GM06990 (cell line): ENCODE data around the gene SLC9A8.

Source experiments
- DNase-seq: peaks from one replicate; pipeline ENCODE4 v3.0.0-alpha.2; 2011; ENCODE audit not compliant: insufficient read length; ENCODE audit errors: extremely low read depth
- H3K27me3 ChIP-seq: replicated peaks from 2 replicates; pipeline ENCODE4 v1.6.0; 2011; ENCODE audit warnings: low read length; ENCODE audit not compliant: control insufficient read depth, insufficient read depth
- H3K36me3 ChIP-seq: 2 replicates; pipeline ENCODE4 v1.5.1; 2011; ENCODE audit warnings: low read length; ENCODE audit not compliant: control insufficient read depth, insufficient read depth
- H3K4me3 ChIP-seq: replicated peaks from 2 replicates; pipeline ENCODE4 v1.5.1; 2011; ENCODE audit warnings: low read depth, mild to moderate bottlenecking, control low read depth, low read length
- TF ChIP-seq, protein P1 (sequence below): IDR thresholded peaks from 2 replicates; pipeline ENCODE4 v1.5.1; 2011; ENCODE audit warnings: low read length, control low read depth, mild to moderate bottlenecking, inconsistent platforms; ENCODE audit not compliant: insufficient read depth, poor library complexity, severe bottlenecking

SLC9A8 gene

DNA sequence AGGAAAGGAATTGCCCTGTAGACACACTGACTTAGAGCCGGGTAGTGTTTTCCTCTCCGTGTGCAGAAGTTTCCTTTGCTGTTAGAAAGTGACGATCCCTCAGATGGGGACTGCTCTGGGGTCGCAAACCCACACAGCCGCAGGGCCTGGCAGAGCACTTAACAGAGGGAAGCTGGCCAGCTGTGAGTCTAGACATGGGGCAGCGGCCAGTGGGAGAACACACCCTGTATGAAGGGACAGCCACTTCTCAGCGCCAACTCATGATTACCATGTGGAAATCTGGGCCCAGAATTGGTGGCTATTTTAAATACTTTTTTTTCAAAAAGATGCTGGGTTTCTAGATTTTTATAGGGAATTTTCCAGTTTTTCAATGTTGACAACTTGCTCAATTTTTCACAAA is 39.4 kb downstream of the SLC9A8 start:
- H3K4me3 ChIP-seq = no peak overlapping the region
- no peak for DNase-seq
- no peaks in the 10 kb centered on the region for H3K27me3 ChIP-seq
- peaks cover 24% of the 10 kb centered on the region for H3K36me3 ChIP-seq
- TF ChIP-seq, protein P1, sequence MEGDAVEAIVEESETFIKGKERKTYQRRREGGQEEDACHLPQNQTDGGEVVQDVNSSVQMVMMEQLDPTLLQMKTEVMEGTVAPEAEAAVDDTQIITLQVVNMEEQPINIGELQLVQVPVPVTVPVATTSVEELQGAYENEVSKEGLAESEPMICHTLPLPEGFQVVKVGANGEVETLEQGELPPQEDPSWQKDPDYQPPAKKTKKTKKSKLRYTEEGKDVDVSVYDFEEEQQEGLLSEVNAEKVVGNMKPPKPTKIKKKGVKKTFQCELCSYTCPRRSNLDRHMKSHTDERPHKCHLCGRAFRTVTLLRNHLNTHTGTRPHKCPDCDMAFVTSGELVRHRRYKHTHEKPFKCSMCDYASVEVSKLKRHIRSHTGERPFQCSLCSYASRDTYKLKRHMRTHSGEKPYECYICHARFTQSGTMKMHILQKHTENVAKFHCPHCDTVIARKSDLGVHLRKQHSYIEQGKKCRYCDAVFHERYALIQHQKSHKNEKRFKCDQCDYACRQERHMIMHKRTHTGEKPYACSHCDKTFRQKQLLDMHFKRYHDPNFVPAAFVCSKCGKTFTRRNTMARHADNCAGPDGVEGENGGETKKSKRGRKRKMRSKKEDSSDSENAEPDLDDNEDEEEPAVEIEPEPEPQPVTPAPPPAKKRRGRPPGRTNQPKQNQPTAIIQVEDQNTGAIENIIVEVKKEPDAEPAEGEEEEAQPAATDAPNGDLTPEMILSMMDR = no peak

DNA sequence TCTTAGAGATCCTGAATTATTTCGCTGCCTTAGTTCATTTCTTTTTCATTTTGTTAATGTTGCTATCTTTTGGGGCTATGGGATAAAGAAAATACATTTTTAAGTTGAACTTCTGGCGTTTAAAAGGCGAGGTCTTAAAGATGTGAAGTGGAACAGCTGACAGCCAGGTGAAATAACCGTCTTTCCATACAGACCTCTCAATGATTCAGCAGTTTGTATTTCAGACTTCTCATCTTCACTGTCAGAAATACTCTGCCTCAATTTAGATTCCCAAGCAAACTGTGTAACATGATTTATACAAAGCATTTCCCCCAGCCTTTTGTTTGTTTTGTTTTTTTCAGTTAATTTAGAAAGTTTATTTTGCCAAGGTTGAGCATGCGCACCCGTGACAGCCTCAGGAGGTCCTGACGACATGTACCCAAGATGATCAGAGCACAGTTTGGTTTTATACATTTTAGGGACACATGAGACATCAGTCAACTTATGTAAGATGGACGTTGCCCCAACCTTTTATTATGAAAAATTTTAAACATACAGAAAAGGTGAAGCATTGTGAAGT is 40.0 kb downstream of the SLC9A8 start:
- TF ChIP-seq, protein P1 = no peak

DNA sequence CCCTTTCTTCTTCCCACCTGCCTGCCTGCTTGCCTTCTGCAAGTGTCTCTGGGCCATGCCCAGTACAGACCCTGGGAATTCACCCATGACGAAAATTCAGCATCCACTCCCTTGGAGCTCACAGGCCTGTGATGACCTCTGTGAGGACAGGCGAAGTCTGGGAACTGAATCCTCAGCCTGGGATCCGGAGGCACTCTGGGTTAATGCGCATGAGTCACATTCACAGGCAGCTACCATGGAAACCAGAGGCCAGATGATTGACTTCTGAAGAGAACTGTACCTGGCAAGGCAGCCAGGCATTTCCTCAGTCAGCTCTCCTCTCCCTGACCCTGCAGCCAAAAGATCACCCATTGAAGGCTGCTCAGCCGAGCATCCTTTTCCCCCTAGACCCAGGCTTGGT is 41.0 kb downstream of the SLC9A8 start:
- Histone ChIP-seq H3K27me3 (no peaks in the 10 kb centered on the region), H3K36me3 (peaks cover 25% of the 10 kb centered on the region), H3K4me3 (no peak overlapping the region)
- DNase-seq = no peak
- TF ChIP-seq, protein P1 = no peak

More for the DNA sequence above, 40.0 kb downstream of the SLC9A8 start:
- Histone ChIP-seq H3K27me3 (no peaks in the 10 kb centered on the region), H3K36me3 (peaks cover 25% of the 10 kb centered on the region), H3K4me3 (no peak overlapping the region)
- DNase-seq = no peak

DNA sequence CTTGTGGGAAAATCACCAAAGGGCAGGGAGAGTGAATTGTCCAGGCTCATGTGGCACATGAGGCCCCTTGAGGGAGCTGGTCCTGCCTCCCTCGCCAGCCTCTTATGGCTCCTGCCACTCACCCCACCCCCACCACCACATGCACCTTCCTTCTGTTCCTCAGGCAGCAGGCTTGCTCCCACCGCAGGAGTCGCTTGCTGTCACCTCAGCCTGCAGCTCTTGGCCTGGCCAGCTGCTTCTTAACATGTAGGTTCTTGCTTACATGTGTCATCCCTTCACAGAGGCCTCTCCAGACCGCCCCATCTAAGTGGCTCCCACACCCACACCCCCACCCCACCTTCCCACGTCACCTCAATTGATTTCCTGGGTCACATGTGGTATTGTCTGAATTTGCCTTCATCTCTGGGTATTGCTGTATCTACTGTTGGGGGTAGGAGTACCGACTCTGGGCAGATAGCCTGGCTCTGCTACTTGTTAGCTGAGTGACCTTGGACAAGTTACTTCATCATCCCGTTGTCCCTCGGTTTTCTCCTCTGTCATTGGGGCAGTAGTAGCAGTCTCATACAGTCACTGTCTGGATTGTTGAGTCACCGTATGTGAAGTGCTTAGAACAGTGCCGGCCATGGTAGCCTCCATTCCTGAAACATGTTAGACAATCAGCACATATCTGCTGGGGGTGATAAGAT is 41.7 kb downstream of the SLC9A8 start:
- no peaks in the 10 kb centered on the region for H3K27me3 ChIP-seq
- TF ChIP-seq, protein P1 = no peak
- no peak for DNase-seq
- H3K4me3 ChIP-seq = no peak overlapping the region
- peaks cover 25% of the 10 kb centered on the region for H3K36me3 ChIP-seq

DNA sequence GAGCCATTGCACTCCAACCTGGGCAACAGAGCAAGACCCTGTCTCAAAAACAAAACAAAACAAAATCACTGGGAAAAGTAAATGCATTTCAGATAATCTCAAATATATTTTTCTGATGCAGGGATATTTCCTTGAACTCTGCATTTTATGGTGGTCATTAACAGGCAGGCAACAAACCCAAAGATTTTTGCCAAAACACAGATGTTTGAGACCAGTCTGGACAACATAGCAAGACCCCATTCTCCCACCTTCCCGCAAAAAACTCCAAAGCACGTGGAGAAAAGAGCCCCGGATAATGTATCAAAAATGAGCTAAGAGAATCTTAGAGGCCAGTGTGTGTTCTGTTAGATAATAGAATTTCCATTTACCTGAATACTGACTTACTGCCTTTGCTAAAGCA is 44.3 kb downstream of the SLC9A8 start:
- no peak for DNase-seq
- H3K36me3 ChIP-seq = peaks cover 21% of the 10 kb centered on the region

More for the DNA sequence above, 44.3 kb downstream of the SLC9A8 start:
- TF ChIP-seq, protein P1 = no peak
- Histone ChIP-seq H3K4me3 (no peak overlapping the region), H3K27me3 (no peaks in the 10 kb centered on the region)
